ENCODE results near the gene RNF227. TPM values are rescaled to one million over a fixed set of nuclear protein-coding genes. Genes with fewer than 3 reads are reported as not detected.

The RNF227 gene
- total RNA-seq, 1 experiment from 2014 or later = 0.11 TPM

- DNase-seq (peak; percentile 21), ATAC-seq (0 out of 2 replicates have a peak, but pooled peaks have one; percentile 24)
- no TSS peak for BruUV-seq (replicated peaks)
- H3K9me3 ChIP-seq (ENCODE audit: low read length) = no peaks in the 10 kb centered on the region
- ChIA-PET POLR2A (ENCODE audit: unreplicated experiment) (no interaction called here), CTCF (no interaction called here)
- H3K4me2 ChIP-seq (ENCODE audit: low read length) = no peak overlapping the region
- no peak overlapping the region for H3K9ac ChIP-seq (ENCODE audit: low read length)
- no peaks in the 10 kb centered on the region for H3K9me2 ChIP-seq (replicated peaks; ENCODE audit: low read length)
- TF ChIP-seq, protein P1, sequence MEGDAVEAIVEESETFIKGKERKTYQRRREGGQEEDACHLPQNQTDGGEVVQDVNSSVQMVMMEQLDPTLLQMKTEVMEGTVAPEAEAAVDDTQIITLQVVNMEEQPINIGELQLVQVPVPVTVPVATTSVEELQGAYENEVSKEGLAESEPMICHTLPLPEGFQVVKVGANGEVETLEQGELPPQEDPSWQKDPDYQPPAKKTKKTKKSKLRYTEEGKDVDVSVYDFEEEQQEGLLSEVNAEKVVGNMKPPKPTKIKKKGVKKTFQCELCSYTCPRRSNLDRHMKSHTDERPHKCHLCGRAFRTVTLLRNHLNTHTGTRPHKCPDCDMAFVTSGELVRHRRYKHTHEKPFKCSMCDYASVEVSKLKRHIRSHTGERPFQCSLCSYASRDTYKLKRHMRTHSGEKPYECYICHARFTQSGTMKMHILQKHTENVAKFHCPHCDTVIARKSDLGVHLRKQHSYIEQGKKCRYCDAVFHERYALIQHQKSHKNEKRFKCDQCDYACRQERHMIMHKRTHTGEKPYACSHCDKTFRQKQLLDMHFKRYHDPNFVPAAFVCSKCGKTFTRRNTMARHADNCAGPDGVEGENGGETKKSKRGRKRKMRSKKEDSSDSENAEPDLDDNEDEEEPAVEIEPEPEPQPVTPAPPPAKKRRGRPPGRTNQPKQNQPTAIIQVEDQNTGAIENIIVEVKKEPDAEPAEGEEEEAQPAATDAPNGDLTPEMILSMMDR (conservative IDR thresholded peaks at IDR 0.05; ENCODE audit: low read depth, low read length) = peak; percentile 53
- TF ChIP-seq EZH2 (IDR thresholded peaks at IDR 0.05; ENCODE audit: low read length, unreplicated experiment) (no peak), EZH2phosphoT487 (IDR thresholded peaks at IDR 0.05; ENCODE audit: borderline replicate concordance, low read length) (no peak)
- no peaks in the 10 kb centered on the region for H3F3A ChIP-seq (ENCODE audit: low read length, unreplicated experiment)
- no peaks in the 10 kb centered on the region for H3K27me3 ChIP-seq (ENCODE audit: low read length)
- H3K4me1 ChIP-seq (ENCODE audit: insufficient read depth, low read length) = no peaks in the 10 kb centered on the region
- intact Hi-C loops (cut with micrococcal nuclease) = loop anchor here (1.0 kb wide), 1 partner anchor 35 kb away; no protein-coding TSS in a partner anchor
- H3K36me3 ChIP-seq (ENCODE audit: low read depth, low read length) = peaks cover 30% of the 10 kb centered on the region
- H2AFZ ChIP-seq (ENCODE audit: low read length) = no peak overlapping the region
- no peaks in the 10 kb centered on the region for H3K79me2 ChIP-seq (ENCODE audit: low read length)
- H3K4me3 ChIP-seq (ENCODE audit: low read length) = no peak overlapping the region
- no peak overlapping the region for H3K27ac ChIP-seq (ENCODE audit: low read length)
- no peaks in the 10 kb centered on the region for H4K20me1 ChIP-seq (ENCODE audit: low read length)
Observed at GRCh38 chr17:7897773-7898172, 18.3 kb downstream of the RNF227 start.

DNA sequence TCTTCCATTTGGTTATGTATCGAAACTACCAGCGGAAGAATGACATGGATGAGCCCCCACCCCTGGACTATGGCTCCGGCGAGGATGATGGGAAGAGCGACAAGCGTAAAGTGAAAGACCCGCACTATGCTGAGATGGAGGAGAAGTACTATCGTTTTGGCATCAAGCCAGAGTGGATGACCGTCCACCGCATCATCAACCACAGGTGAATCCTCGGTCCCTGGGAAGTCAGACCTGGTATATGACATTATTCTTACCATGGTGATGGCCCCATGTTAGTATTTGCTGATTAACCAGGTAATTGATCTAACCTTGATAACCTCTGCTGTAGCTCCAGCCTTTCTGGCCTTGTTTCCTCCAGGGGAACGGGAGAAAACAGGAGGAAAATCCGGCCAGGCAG lies 19.0 kb downstream of the RNF227 start:
- no peaks in the 10 kb centered on the region for H3K9me2 ChIP-seq (replicated peaks; ENCODE audit: low read length)
- no peaks in the 10 kb centered on the region for H3K79me2 ChIP-seq (ENCODE audit: low read length)
- no peak overlapping the region for H3K4me2 ChIP-seq (ENCODE audit: low read length)
- ATAC-seq = no peak
- peak; percentile 37 for DNase-seq
- TF ChIP-seq EZH2phosphoT487 (IDR thresholded peaks at IDR 0.05; ENCODE audit: borderline replicate concordance, low read length) (no peak), EZH2 (IDR thresholded peaks at IDR 0.05; ENCODE audit: low read length, unreplicated experiment) (no peak)
- TF ChIP-seq, protein P1 (conservative IDR thresholded peaks at IDR 0.05; ENCODE audit: low read depth, low read length) = no peak
- CTCF ChIA-PET = no interaction called here
- POLR2A ChIA-PET (ENCODE audit: unreplicated experiment) = no interaction called here
- BruUV-seq (replicated peaks) = no TSS peak
- H3K27ac ChIP-seq (ENCODE audit: low read length) = no peak overlapping the region
- no peak overlapping the region for H2AFZ ChIP-seq (ENCODE audit: low read length)
- H3F3A ChIP-seq (ENCODE audit: low read length, unreplicated experiment) = no peaks in the 10 kb centered on the region
- H3K4me3 ChIP-seq (ENCODE audit: low read length) = no peak overlapping the region
- peaks cover 30% of the 10 kb centered on the region for H3K36me3 ChIP-seq (ENCODE audit: low read depth, low read length)
- intact Hi-C loops (cut with micrococcal nuclease) = loop anchor here (1.0 kb wide), 1 partner anchor 35 kb away; no protein-coding TSS in a partner anchor
- no peaks in the 10 kb centered on the region for H3K4me1 ChIP-seq (ENCODE audit: insufficient read depth, low read length)
- no peak overlapping the region for H3K9ac ChIP-seq (ENCODE audit: low read length)
- no peaks in the 10 kb centered on the region for H3K27me3 ChIP-seq (ENCODE audit: low read length)
- no peaks in the 10 kb centered on the region for H4K20me1 ChIP-seq (ENCODE audit: low read length)
- H3K9me3 ChIP-seq (ENCODE audit: low read length) = no peaks in the 10 kb centered on the region

DNA sequence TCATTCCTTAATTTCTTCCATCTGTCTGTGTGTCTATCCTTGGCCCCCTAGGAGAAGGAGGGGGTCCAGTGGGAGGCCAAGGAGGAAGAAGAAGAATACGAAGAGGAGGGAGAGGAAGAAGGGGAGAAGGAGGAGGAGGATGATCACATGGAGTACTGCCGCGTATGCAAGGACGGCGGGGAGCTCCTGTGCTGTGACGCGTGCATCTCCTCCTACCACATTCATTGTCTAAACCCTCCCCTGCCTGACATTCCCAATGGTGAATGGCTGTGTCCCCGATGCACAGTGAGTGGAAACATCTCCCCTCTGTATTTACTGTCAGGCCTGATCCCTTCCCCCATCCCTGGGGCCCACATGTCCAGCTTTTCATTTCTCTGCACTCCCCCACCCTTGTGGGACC lies 21.2 kb downstream of the RNF227 start:
- H3K9ac ChIP-seq (ENCODE audit: low read length) = no peak overlapping the region
- no TSS peak for BruUV-seq (replicated peaks)

More for the DNA sequence above, 21.2 kb downstream of the RNF227 start:
- TF ChIP-seq, protein P1 (conservative IDR thresholded peaks at IDR 0.05; ENCODE audit: low read depth, low read length) = no peak
- no peak for TF ChIP-seq EZH2 (IDR thresholded peaks at IDR 0.05; ENCODE audit: low read length, unreplicated experiment)
- no peak for TF ChIP-seq EZH2phosphoT487 (IDR thresholded peaks at IDR 0.05; ENCODE audit: borderline replicate concordance, low read length)
- H2AFZ ChIP-seq (ENCODE audit: low read length) = no peak overlapping the region
- DNase-seq = no peak
- H3K4me2 ChIP-seq (ENCODE audit: low read length) = no peak overlapping the region
- CTCF ChIA-PET = no interaction called here
- no peaks in the 10 kb centered on the region for H3K4me1 ChIP-seq (ENCODE audit: insufficient read depth, low read length)
- H3K27me3 ChIP-seq (ENCODE audit: low read length) = no peaks in the 10 kb centered on the region
- H3F3A ChIP-seq (ENCODE audit: low read length, unreplicated experiment) = no peaks in the 10 kb centered on the region
- peaks cover 3% of the 10 kb centered on the region for H3K79me2 ChIP-seq (ENCODE audit: low read length)
- POLR2A ChIA-PET (ENCODE audit: unreplicated experiment) = no interaction called here
- peaks cover 36% of the 10 kb centered on the region for H3K36me3 ChIP-seq (ENCODE audit: low read depth, low read length)
- intact Hi-C loops (cut with micrococcal nuclease) = no loop called here
- ATAC-seq = no peak
- no peaks in the 10 kb centered on the region for H3K9me2 ChIP-seq (replicated peaks; ENCODE audit: low read length)
- H3K27ac ChIP-seq (ENCODE audit: low read length) = no peak overlapping the region
- H3K9me3 ChIP-seq (ENCODE audit: low read length) = no peaks in the 10 kb centered on the region
- no peaks in the 10 kb centered on the region for H4K20me1 ChIP-seq (ENCODE audit: low read length)
- no peak overlapping the region for H3K4me3 ChIP-seq (ENCODE audit: low read length)
